Psoas muscle (tissue), 8 donors: ENCODE measurements around the gene GRIN2A. TPM values are rescaled to one million over a fixed set of nuclear protein-coding genes. Genes with fewer than 3 reads are reported as not detected.

Experiments
- ATAC-seq, 4 donors: fragments of 200-7000 bp; cut with Tn5 transposase; one replicate each; pipeline ENCODE4 v1.9.1; 2020; ENCODE audit warnings: moderate library complexity in 3 of 4, mild to moderate bottlenecking in 2 of 4
- DNase-seq, 2 donors: peaks; one replicate each; pipeline ENCODE4 v3.0.0-alpha.2; 2020
- H3K27ac ChIP-seq: fragments of 200-600 bp; one replicate; pipeline ENCODE4 v1.8.0; 2022
- H3K27me3 ChIP-seq, 3 donors: fragments of 200-600 bp in 1 of 3; one replicate each; pipeline versions ENCODE4 v1.6.1 to v1.8.0; 2013 to 2022; ENCODE audit warnings: low read length in 2 of 3, mild to moderate bottlenecking in 2 of 3, moderate library complexity in 1 of 3; ENCODE audit not compliant: insufficient read depth in 3 of 3
- H3K36me3 ChIP-seq, 2 donors: fragments of 200-600 bp in 1 of 2; one replicate each; pipeline versions ENCODE4 v1.6.1 to v1.8.0; 2013 to 2022; ENCODE audit warnings: low read depth in 1 of 2, mild to moderate bottlenecking in 1 of 2, moderate library complexity in 1 of 2; ENCODE audit not compliant: insufficient read depth in 1 of 2
- H3K4me1 ChIP-seq: fragments of 200-600 bp; one replicate; pipeline ENCODE4 v1.8.0; 2022
- H3K4me3 ChIP-seq: fragments of 200-600 bp; one replicate; pipeline ENCODE4 v1.8.0; 2022; ENCODE audit warnings: mild to moderate bottlenecking
- H3K9me3 ChIP-seq: fragments of 200-600 bp; one replicate; pipeline ENCODE4 v1.8.0; 2022
- CTCF ChIP-seq: fragments of 200-600 bp; IDR thresholded peaks from one replicate; pipeline ENCODE4 v1.8.0; 2022; ENCODE audit warnings: antibody characterized with exemption
- WGBS, 3 donors: extraction: QIAGEN DNeasy Blood & Tissue Kit; methylation state at CpG; one replicate each; pipeline versions ENCODE4 v1.1.6 to v1.1.7; 2013; 5-methylcytosine and 5-hydroxymethylcytosine counted together
- intact Hi-C, 2 donors: fragments of 100-400 bp; cut with DNase I; formaldehyde crosslinking; loops; one replicate each; pipeline versions ENCODE4 v1.11.0 to v1.14.2; 2022
- polyA plus RNA-seq, 3 donors: library from polyadenylated mRNA; stranded (reverse); fragments of 200-250 nt; gene quantifications; one replicate each; pipeline ENCODE4 v1.2.3, GENCODE V29; 2013
- total RNA-seq, 4 donors: library from RNA; stranded (reverse); fragmentation: NEBNext Ultra II Directional in 2 of 4; extraction: Animal tissue kit (Norgen Biotek cat#: 25700) in 2 of 4; gene quantifications; one replicate each; pipeline versions ENCODE4 v1.2.1 to v1.2.4, GENCODE V29; 2021 to 2023
- donor health status: healthy with polysubstance abuse.
- donor health status: DM: no; HTN: no; CAD: no; lungs with moderate emphysema.
- donor health status: Bipolar disorder and iron deficiency.
- donor health status: healthy.
- donor health status: DM: yes; HTN: yes; CAD: no.
- donor health status: DM: no; HTN: no; CAD: no.
- donor health status: DM: no; HTN: no; CAD: no.
- donor health status: DM: yes; HTN: yes; CAD: no.

GRIN2A gene
- total and polyA plus RNA-seq, 7 donors, result 0.01 to 0.62 (median 0.17) TPM; not detected in 2

- no peak for TF ChIP-seq CTCF
- no peak overlapping the region for H3K27ac ChIP-seq
- H3K27me3 ChIP-seq, result no peaks in the 10 kb centered on the region
- DNase-seq, result no peak
- no peak for ATAC-seq
- H3K36me3 ChIP-seq, result no peaks in the 10 kb centered on the region
- peaks cover 10% of the 10 kb centered on the region for H3K4me1 ChIP-seq
- 75 to 82% (median 78%) methylated on average over 5 of the region's 5 CpGs for WGBS, 3 donors
- H3K4me3 ChIP-seq, result no peak overlapping the region
- intact Hi-C loops, result no loop called here
- H3K9me3 ChIP-seq, result no peaks in the 10 kb centered on the region
Observed at GRCh38 chr16:9852003-9852402, 330.2 kb downstream of the GRIN2A start.

- H3K27ac ChIP-seq, result no peak overlapping the region
- no peaks in the 10 kb centered on the region for H3K36me3 ChIP-seq
- H3K4me3 ChIP-seq, result no peak overlapping the region
- 57 to 60% (median 58%) methylated on average over 9 of the region's 9 CpGs for WGBS, 3 donors
- no peak for ATAC-seq
- no peak for DNase-seq
- TF ChIP-seq CTCF, result no peak
- peaks cover 10% of the 10 kb centered on the region for H3K4me1 ChIP-seq
- intact Hi-C loops, result no loop called here
- H3K9me3 ChIP-seq, result no peaks in the 10 kb centered on the region
- no peaks in the 10 kb centered on the region for H3K27me3 ChIP-seq
Observed at GRCh38 chr16:9850817-9851216, 331.4 kb downstream of the GRIN2A start.

GRCh38 chr16:9849697-9850245 lies 332.5 kb downstream of the GRIN2A start:
- no peak for ATAC-seq
- no peak for DNase-seq
- no peak overlapping the region for H3K27ac ChIP-seq
- H3K36me3 ChIP-seq, result no peaks in the 10 kb centered on the region
- no peak overlapping the region for H3K4me3 ChIP-seq
- intact Hi-C loops, result no loop called here
- H3K27me3 ChIP-seq, result no peaks in the 10 kb centered on the region
- H3K4me1 ChIP-seq, result peaks cover 5% of the 10 kb centered on the region
- H3K9me3 ChIP-seq, result no peaks in the 10 kb centered on the region
- 85 to 88% (median 87%) methylated on average over 20 of the region's 20 CpGs for WGBS, 3 donors
- no peak for TF ChIP-seq CTCF

GRCh38 chr16:9847146-9847545 lies 335.1 kb downstream of the GRIN2A start:
- Histone ChIP-seq H3K27ac (no peak overlapping the region), H3K27me3 (no peaks in the 10 kb centered on the region), H3K4me3 (no peak overlapping the region), H3K36me3 (no peaks in the 10 kb centered on the region), H3K9me3 (no peaks in the 10 kb centered on the region), H3K4me1 (no peaks in the 10 kb centered on the region)
- intact Hi-C loops, result no loop called here
- DNase-seq (no peak), ATAC-seq (no peak)
- 83 to 95% (median 84%) methylated on average over 2 of the region's 2 CpGs for WGBS, 3 donors
- no peak for TF ChIP-seq CTCF
